Endodermal cell (in vitro differentiated cells): ENCODE measurements around the gene MYL1. TPM values are rescaled to one million over a fixed set of nuclear protein-coding genes. Genes with fewer than 3 reads are reported as not detected.

Experiments
- DNase-seq: peaks from one replicate; pipeline ENCODE4 v3.0.0-alpha.2; 2017
- H3K27ac ChIP-seq: 2 replicates; pipeline ENCODE4 v1.5.1; 2013; ENCODE audit warnings: mild to moderate bottlenecking, low read depth, low read length, moderate library complexity
- H3K27me3 ChIP-seq: 2 replicates; pipeline ENCODE4 v1.6.1; 2013; ENCODE audit warnings: mild to moderate bottlenecking, low read length, moderate library complexity; ENCODE audit not compliant: insufficient read depth, control insufficient read depth, poor library complexity, severe bottlenecking
- H3K36me3 ChIP-seq: 2 replicates; pipeline ENCODE4 v1.7.0; 2013; ENCODE audit warnings: mild to moderate bottlenecking, low read length, moderate library complexity; ENCODE audit not compliant: control insufficient read depth, insufficient read depth
- H3K4me1 ChIP-seq: one replicate; pipeline ENCODE4 v1.7.0; 2013; ENCODE audit warnings: low read length; ENCODE audit not compliant: control insufficient read depth, insufficient read depth
- H3K4me3 ChIP-seq: 2 replicates; pipeline ENCODE4 v1.5.1; 2013; ENCODE audit warnings: mild to moderate bottlenecking, low read length, moderate library complexity
- H3K9ac ChIP-seq: 2 replicates; pipeline ENCODE4 v1.6.1; 2013; ENCODE audit warnings: mild to moderate bottlenecking, low read length, moderate library complexity; ENCODE audit not compliant: poor library complexity, severe bottlenecking; ENCODE audit errors: extremely low read depth
- H3K9me3 ChIP-seq: 2 replicates; pipeline ENCODE4 v1.6.1; 2013; ENCODE audit warnings: mild to moderate bottlenecking, low read length, moderate library complexity; ENCODE audit not compliant: control insufficient read depth
- H3K27ac Mint-ChIP-seq: 2 replicates; pipeline ENCODE4 v1.8.0; 2020; ENCODE audit warnings: mixed read lengths
- H3K27me3 Mint-ChIP-seq: 2 replicates; pipeline ENCODE4 v1.8.0; 2021; ENCODE audit warnings: mild to moderate bottlenecking, mixed read lengths; ENCODE audit not compliant: insufficient read depth
- H3K36me3 Mint-ChIP-seq: 2 replicates; pipeline ENCODE4 v1.8.0; 2020; ENCODE audit warnings: low read depth, mixed read lengths
- H3K4me1 Mint-ChIP-seq: 2 replicates; pipeline ENCODE4 v1.8.0; 2020; ENCODE audit warnings: mixed read lengths
- H3K4me3 Mint-ChIP-seq: 2 replicates; pipeline ENCODE4 v1.8.0; 2020; ENCODE audit warnings: mild to moderate bottlenecking, moderate library complexity, mixed read lengths
- H3K9me3 Mint-ChIP-seq: 2 replicates; pipeline ENCODE4 v1.8.0; 2020; ENCODE audit warnings: mild to moderate bottlenecking, mixed read lengths
- CTCF ChIP-seq: fragments of 200-600 bp; sonication (generic); conservative IDR thresholded peaks from 2 replicates; pipeline ENCODE4 v1.5.0; 2021; ENCODE audit warnings: antibody characterized with exemption, mild to moderate bottlenecking
- WGBS, 2 experiments: methylation state at CpG; one replicate each; pipeline versions ENCODE4 v1.1.5 to v1.1.7; 2013; ENCODE audit warnings: missing lambda C conversion rate in 2 of 2, mixed read lengths in 1 of 2; ENCODE audit not compliant: insufficient coverage in 1 of 2, insufficient read length in 1 of 2; 5-methylcytosine and 5-hydroxymethylcytosine counted together
- total RNA-seq, 2 donors: library from RNA; stranded (reverse); fragmentation: NEBNext Ultra II Directional in 1 of 2; extraction: Animal tissue kit (Norgen Biotek cat#: 25700) in 1 of 2; gene quantifications; 2 replicates in 1 of 2; 3 replicates in 1 of 2; pipeline ENCODE4 v1.2.1, GENCODE V29; 2021

The MYL1 gene
- total RNA-seq, 2 donors from 2014 or later = not detected

- H3K9me3 ChIP-seq = no peaks in the 10 kb centered on the region
- H3K27me3 ChIP-seq = no peaks in the 10 kb centered on the region
- H3K9me3 Mint-ChIP-seq = no peaks in the 10 kb centered on the region
- no peak overlapping the region for H3K4me3 Mint-ChIP-seq
- H3K27ac ChIP-seq = no peak overlapping the region
- WGBS, 2 experiments = 86 to 89% methylated on average over 1 of the region's 1 CpG
- no peaks in the 10 kb centered on the region for H3K36me3 ChIP-seq
- DNase-seq = no peak
- peaks cover 2% of the 10 kb centered on the region for H3K27me3 Mint-ChIP-seq
- H3K36me3 Mint-ChIP-seq = no peaks in the 10 kb centered on the region
- H3K4me1 Mint-ChIP-seq = no peaks in the 10 kb centered on the region
- no peak overlapping the region for H3K9ac ChIP-seq
- TF ChIP-seq CTCF = no peak
- H3K27ac Mint-ChIP-seq = no peak overlapping the region
- no peaks in the 10 kb centered on the region for H3K4me1 ChIP-seq
- H3K4me3 ChIP-seq = no peak overlapping the region
Observed at GRCh38 chr2:210264282-210264681, 50.7 kb downstream of the MYL1 start.

- no peak overlapping the region for H3K9ac ChIP-seq
- Mint-ChIP-seq H3K9me3 (no peaks in the 10 kb centered on the region), H3K36me3 (no peaks in the 10 kb centered on the region), H3K27me3 (peaks cover 2% of the 10 kb centered on the region), H3K4me1 (no peaks in the 10 kb centered on the region), H3K27ac (no peak overlapping the region), H3K4me3 (no peak overlapping the region)
- H3K36me3 ChIP-seq = no peaks in the 10 kb centered on the region
- H3K4me1 ChIP-seq = no peaks in the 10 kb centered on the region
- no peak for DNase-seq
- H3K27ac ChIP-seq = no peak overlapping the region
- TF ChIP-seq CTCF = no peak
- no peak overlapping the region for H3K4me3 ChIP-seq
- H3K9me3 ChIP-seq = no peaks in the 10 kb centered on the region
- WGBS, 2 experiments = 80 to 100% methylated on average over 1 to 2 of the region's 2 CpGs
- no peaks in the 10 kb centered on the region for H3K27me3 ChIP-seq
Observed at GRCh38 chr2:210263841-210264240, 51.1 kb downstream of the MYL1 start.

DNA sequence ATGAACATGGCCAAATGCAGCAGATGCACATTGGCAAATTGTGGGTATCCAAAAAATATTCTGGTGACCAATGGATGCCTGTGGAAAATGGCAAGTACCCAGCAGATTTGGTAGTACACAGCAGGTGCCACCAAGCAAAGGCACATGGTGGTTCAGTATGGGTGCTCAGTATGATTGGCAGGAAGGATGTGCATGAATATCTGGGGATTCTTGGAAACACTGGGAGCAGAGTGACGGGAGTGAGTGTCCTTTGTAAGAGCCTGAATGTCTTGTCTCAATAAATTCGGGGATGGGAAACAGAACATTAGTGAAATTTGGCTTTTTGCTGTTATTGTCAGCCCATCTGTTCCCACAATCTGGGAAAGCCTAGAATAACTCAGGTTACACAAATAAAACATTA is 52.9 kb downstream of the MYL1 start:
- no peak for TF ChIP-seq CTCF
- Histone ChIP-seq H3K27me3 (no peaks in the 10 kb centered on the region), H3K36me3 (no peaks in the 10 kb centered on the region), H3K9ac (no peak overlapping the region), H3K4me3 (no peak overlapping the region), H3K27ac (no peak overlapping the region), H3K4me1 (no peaks in the 10 kb centered on the region), H3K9me3 (no peaks in the 10 kb centered on the region)
- H3K27ac Mint-ChIP-seq = no peak overlapping the region
- no peaks in the 10 kb centered on the region for H3K36me3 Mint-ChIP-seq
- 86% methylated on average over 2 of the region's 2 CpGs; no CpG with 5 or more reads in 1 of the 2 experiments for WGBS, 2 experiments
- no peaks in the 10 kb centered on the region for H3K4me1 Mint-ChIP-seq
- H3K4me3 Mint-ChIP-seq = no peak overlapping the region
- no peak for DNase-seq
- H3K27me3 Mint-ChIP-seq = peaks cover 2% of the 10 kb centered on the region
- no peaks in the 10 kb centered on the region for H3K9me3 Mint-ChIP-seq
